T-helper 2 cell treated with Interferon-gamma antibody and Interleukin-4, amounts not matched to agents 5 μg/mL and 100 μg/mL, for 36 hours (primary cell): Measurements from ENCODE around the gene FPR2.
A peak's percentile ranks its signal among the peaks of the same experiment; 100 is the strongest.

Source experiments
- DNase-seq: peaks from one replicate; pipeline ENCODE4 v3.0.0; 2021; ENCODE audit warnings: low spot score
- H3K27ac Mint-ChIP-seq: one replicate; pipeline ENCODE4 v1.8.0; 2021; ENCODE audit warnings: mild to moderate bottlenecking, mixed read lengths
- H3K27me3 Mint-ChIP-seq: one replicate; pipeline ENCODE4 v1.8.0; 2021; ENCODE audit warnings: low read depth, mixed read lengths
- H3K36me3 Mint-ChIP-seq: one replicate; pipeline ENCODE4 v1.8.0; 2021; ENCODE audit warnings: low read depth, mixed read lengths
- H3K4me1 Mint-ChIP-seq: one replicate; pipeline ENCODE4 v1.8.0; 2021; ENCODE audit warnings: low read depth, mixed read lengths
- H3K4me3 Mint-ChIP-seq: one replicate; pipeline ENCODE4 v1.8.0; 2022; ENCODE audit warnings: mild to moderate bottlenecking, moderate library complexity, mixed read lengths
- H3K9me3 Mint-ChIP-seq: one replicate; pipeline ENCODE4 v1.8.0; 2021; ENCODE audit warnings: mixed read lengths

Gene FPR2

GRCh38 chr19:51783372-51783771 is 22.4 kb downstream of the FPR2 start:
- Mint-ChIP-seq H3K4me1 (no peaks in the 10 kb centered on the region), H3K9me3 (peaks cover 13% of the 10 kb centered on the region), H3K27me3 (peaks cover 5% of the 10 kb centered on the region), H3K4me3 (no peak overlapping the region), H3K27ac (no peak overlapping the region), H3K36me3 (peaks cover 1% of the 10 kb centered on the region)
- DNase-seq, result no peak

GRCh38 chr19:51784109-51784785 is 23.3 kb downstream of the FPR2 start:
- H3K27me3 Mint-ChIP-seq, result peaks cover 5% of the 10 kb centered on the region
- H3K4me1 Mint-ChIP-seq, result no peaks in the 10 kb centered on the region
- DNase-seq, result no peak
- peaks cover 19% of the 10 kb centered on the region for H3K9me3 Mint-ChIP-seq
- H3K4me3 Mint-ChIP-seq, result no peak overlapping the region
- no peak overlapping the region for H3K27ac Mint-ChIP-seq
- peaks cover 3% of the 10 kb centered on the region for H3K36me3 Mint-ChIP-seq

GRCh38 chr19:51784922-51785690 is 24.1 kb downstream of the FPR2 start:
- Mint-ChIP-seq H3K9me3 (peaks cover 19% of the 10 kb centered on the region), H3K36me3 (peaks cover 3% of the 10 kb centered on the region), H3K4me1 (no peaks in the 10 kb centered on the region), H3K27me3 (peaks cover 3% of the 10 kb centered on the region), H3K4me3 (no peak overlapping the region), H3K27ac (no peak overlapping the region)
- DNase-seq, result peak; percentile 61

GRCh38 chr19:51786646-51787494 is 25.9 kb downstream of the FPR2 start:
- H3K27ac Mint-ChIP-seq, result no peak overlapping the region
- H3K9me3 Mint-ChIP-seq, result peaks cover 29% of the 10 kb centered on the region
- H3K36me3 Mint-ChIP-seq, result peaks cover 3% of the 10 kb centered on the region
- H3K4me3 Mint-ChIP-seq, result no peak overlapping the region
- DNase-seq, result no peak
- H3K4me1 Mint-ChIP-seq, result no peaks in the 10 kb centered on the region
- peaks cover 2% of the 10 kb centered on the region for H3K27me3 Mint-ChIP-seq

GRCh38 chr19:51788029-51788428 is 27.0 kb downstream of the FPR2 start:
- Mint-ChIP-seq H3K4me1 (no peaks in the 10 kb centered on the region), H3K4me3 (no peak overlapping the region), H3K27ac (no peak overlapping the region), H3K9me3 (peaks cover 29% of the 10 kb centered on the region), H3K36me3 (peaks cover 3% of the 10 kb centered on the region), H3K27me3 (no peaks in the 10 kb centered on the region)
- no peak for DNase-seq

- Mint-ChIP-seq H3K36me3 (peaks cover 3% of the 10 kb centered on the region), H3K4me3 (no peak overlapping the region), H3K4me1 (no peaks in the 10 kb centered on the region), H3K27ac (no peak overlapping the region), H3K9me3 (peaks cover 35% of the 10 kb centered on the region), H3K27me3 (no peaks in the 10 kb centered on the region)
- no peak for DNase-seq
These were observed 28.2 kb downstream of the FPR2 start for GRCh38 chr19:51789061-51789795.

- H3K4me1 Mint-ChIP-seq, result no peaks in the 10 kb centered on the region
- no peaks in the 10 kb centered on the region for H3K27me3 Mint-ChIP-seq
- peaks cover 2% of the 10 kb centered on the region for H3K36me3 Mint-ChIP-seq
- H3K4me3 Mint-ChIP-seq, result no peak overlapping the region
- no peak for DNase-seq
- H3K9me3 Mint-ChIP-seq, result peaks cover 43% of the 10 kb centered on the region
- H3K27ac Mint-ChIP-seq, result no peak overlapping the region
These were observed 32.0 kb downstream of the FPR2 start for GRCh38 chr19:51792932-51793331.

- Mint-ChIP-seq H3K4me3 (no peak overlapping the region), H3K4me1 (no peaks in the 10 kb centered on the region), H3K9me3 (peaks cover 38% of the 10 kb centered on the region), H3K36me3 (peaks cover under 1% of the 10 kb centered on the region), H3K27me3 (no peaks in the 10 kb centered on the region), H3K27ac (no peak overlapping the region)
- DNase-seq, result no peak
These were observed 33.0 kb downstream of the FPR2 start for GRCh38 chr19:51793994-51794393.

GRCh38 chr19:51794885-51795490 is 34.0 kb downstream of the FPR2 start, which contains the start of gene FPR3:
FPR3 (plus strand) TSS chr19:51795157; CDS start chr19:51823749, 28,592 bp downstream.
- Mint-ChIP-seq H3K27me3 (no peaks in the 10 kb centered on the region), H3K36me3 (no peaks in the 10 kb centered on the region), H3K4me1 (no peaks in the 10 kb centered on the region), H3K27ac (no peak within 1 kb of the TSS), H3K9me3 (peaks cover 44% of the 10 kb centered on the region), H3K4me3 (no peak within 1 kb of the TSS)
- no peak for DNase-seq

GRCh38 chr19:51796195-51796679 is 35.3 kb downstream of the FPR2 start:
- DNase-seq, result no peak
- H3K9me3 Mint-ChIP-seq, result peaks cover 44% of the 10 kb centered on the region
- no peaks in the 10 kb centered on the region for H3K27me3 Mint-ChIP-seq
- H3K36me3 Mint-ChIP-seq, result no peaks in the 10 kb centered on the region
- no peaks in the 10 kb centered on the region for H3K4me1 Mint-ChIP-seq
- H3K4me3 Mint-ChIP-seq, result no peak overlapping the region
- no peak overlapping the region for H3K27ac Mint-ChIP-seq

- H3K9me3 Mint-ChIP-seq, result peaks cover 40% of the 10 kb centered on the region
- H3K27ac Mint-ChIP-seq, result no peak overlapping the region
- H3K27me3 Mint-ChIP-seq, result no peaks in the 10 kb centered on the region
- no peaks in the 10 kb centered on the region for H3K36me3 Mint-ChIP-seq
- H3K4me1 Mint-ChIP-seq, result no peaks in the 10 kb centered on the region
- H3K4me3 Mint-ChIP-seq, result no peak overlapping the region
- no peak for DNase-seq
These were observed 36.5 kb downstream of the FPR2 start for GRCh38 chr19:51797480-51797879.

- no peak overlapping the region for H3K27ac Mint-ChIP-seq
- no peak for DNase-seq
- no peaks in the 10 kb centered on the region for H3K4me1 Mint-ChIP-seq
- no peaks in the 10 kb centered on the region for H3K27me3 Mint-ChIP-seq
- no peak overlapping the region for H3K4me3 Mint-ChIP-seq
- H3K36me3 Mint-ChIP-seq, result no peaks in the 10 kb centered on the region
- peaks cover 40% of the 10 kb centered on the region for H3K9me3 Mint-ChIP-seq
These were observed 37.1 kb downstream of the FPR2 start for GRCh38 chr19:51798062-51798461.
